ENCODE data around the gene AMN. TPM values are rescaled to one million over a fixed set of nuclear protein-coding genes. Genes with fewer than 3 reads are reported as not detected.

AMN gene
- total RNA-seq, 2 experiments from 2014 or later, result 0.35 to 5.6 TPM

GRCh38 chr14:102949801-102950451 lies 27.5 kb downstream of the AMN start:
- no TSS peak for BruUV-seq (replicated peaks)
- ChIA-PET CTCF (ENCODE audit: unreplicated experiment) (no interaction called here), POLR2A (interaction anchor here (0.6 kb wide), 1 partner anchor 257 kb away, joined by 3 read pairs; no protein-coding TSS in a partner anchor)
- Histone ChIP-seq H3K4me2 (ENCODE audit: low read length) (peak overlapping the region; percentile 4; the same call in 1 of the 2 replicates), H4K20me1 (ENCODE audit: insufficient read depth, low read length) (no peaks in the 10 kb centered on the region), H3K36me3 (ENCODE audit: insufficient read depth, low read length) (no peaks in the 10 kb centered on the region), H3K9me2 (ENCODE audit: insufficient read depth, low read length) (no peaks in the 10 kb centered on the region), H2AFZ (ENCODE audit: low read length) (no peak overlapping the region; the same call in 1 of the 2 replicates), H3K79me2 (ENCODE audit: insufficient read depth, low read depth, low read length) (no peaks in the 10 kb centered on the region), H3K9me3 (ENCODE audit: low read length) (no peaks in the 10 kb centered on the region), H3K4me1 (ENCODE audit: insufficient read depth, low read length, poor library complexity, severe bottlenecking) (peaks cover 21% of the 10 kb centered on the region), H3K27ac (ENCODE audit: low read depth, low read length, poor library complexity, severe bottlenecking) (no peak overlapping the region), H3K4me3 (ENCODE audit: low read depth, low read length, poor library complexity, severe bottlenecking) (no peak overlapping the region)
- intact Hi-C loops (cut with micrococcal nuclease; ENCODE audit: unreplicated experiment), result no loop called here
- DNase-seq (ENCODE audit: low spot score), result no peak
- TF ChIP-seq EZH2phosphoT487 (IDR thresholded peaks at IDR 0.05; ENCODE audit: borderline replicate concordance, low read depth, low read length) (no peak), CTCF (conservative IDR thresholded peaks at IDR 0.05; ENCODE audit: low read length) (no peak)

GRCh38 chr14:102951034-102951433 lies 28.6 kb downstream of the AMN start:
- DNase-seq (ENCODE audit: low spot score), result no peak
- intact Hi-C loops (cut with micrococcal nuclease; ENCODE audit: unreplicated experiment), result no loop called here
- Histone ChIP-seq H3K36me3 (ENCODE audit: insufficient read depth, low read length) (no peaks in the 10 kb centered on the region), H3K79me2 (ENCODE audit: insufficient read depth, low read depth, low read length) (no peaks in the 10 kb centered on the region), H3K4me2 (ENCODE audit: low read length) (no peak overlapping the region), H3K27ac (ENCODE audit: low read depth, low read length, poor library complexity, severe bottlenecking) (no peak overlapping the region), H3K4me3 (ENCODE audit: low read depth, low read length, poor library complexity, severe bottlenecking) (no peak overlapping the region), H3K9me3 (ENCODE audit: low read length) (no peaks in the 10 kb centered on the region), H2AFZ (ENCODE audit: low read length) (no peak overlapping the region), H4K20me1 (ENCODE audit: insufficient read depth, low read length) (no peaks in the 10 kb centered on the region), H3K9me2 (ENCODE audit: insufficient read depth, low read length) (no peaks in the 10 kb centered on the region), H3K4me1 (ENCODE audit: insufficient read depth, low read length, poor library complexity, severe bottlenecking) (peaks cover 21% of the 10 kb centered on the region)
- TF ChIP-seq CTCF (conservative IDR thresholded peaks at IDR 0.05; ENCODE audit: low read length) (no peak), EZH2phosphoT487 (IDR thresholded peaks at IDR 0.05; ENCODE audit: borderline replicate concordance, low read depth, low read length) (no peak)
- BruUV-seq (replicated peaks), result no TSS peak
- ChIA-PET CTCF (ENCODE audit: unreplicated experiment) (interaction anchor here (0.6 kb wide), 1 partner anchor 34 kb away, joined by 3 read pairs; no protein-coding TSS in a partner anchor), POLR2A (no interaction called here)

GRCh38 chr14:102951799-102952198 lies 29.3 kb downstream of the AMN start:
- H2AFZ ChIP-seq (ENCODE audit: low read length), result no peak overlapping the region
- no TSS peak for BruUV-seq (replicated peaks)
- no peaks in the 10 kb centered on the region for H3K9me3 ChIP-seq (ENCODE audit: low read length)
- DNase-seq (ENCODE audit: low spot score), result no peak
- no peak overlapping the region for H3K4me2 ChIP-seq (ENCODE audit: low read length)
- no peak overlapping the region for H3K4me3 ChIP-seq (ENCODE audit: low read depth, low read length, poor library complexity, severe bottlenecking)
- POLR2A ChIA-PET, result no interaction called here
- intact Hi-C loops (cut with micrococcal nuclease; ENCODE audit: unreplicated experiment), result no loop called here
- CTCF ChIA-PET (ENCODE audit: unreplicated experiment), result no interaction called here
- no peak overlapping the region for H3K27ac ChIP-seq (ENCODE audit: low read depth, low read length, poor library complexity, severe bottlenecking)
- H3K4me1 ChIP-seq (ENCODE audit: insufficient read depth, low read length, poor library complexity, severe bottlenecking), result peaks cover 15% of the 10 kb centered on the region
- no peaks in the 10 kb centered on the region for H4K20me1 ChIP-seq (ENCODE audit: insufficient read depth, low read length)
- TF ChIP-seq EZH2phosphoT487 (IDR thresholded peaks at IDR 0.05; ENCODE audit: borderline replicate concordance, low read depth, low read length) (no peak), CTCF (conservative IDR thresholded peaks at IDR 0.05; ENCODE audit: low read length) (no peak)
- H3K36me3 ChIP-seq (ENCODE audit: insufficient read depth, low read length), result no peaks in the 10 kb centered on the region
- H3K9me2 ChIP-seq (ENCODE audit: insufficient read depth, low read length), result no peaks in the 10 kb centered on the region
- H3K79me2 ChIP-seq (ENCODE audit: insufficient read depth, low read depth, low read length), result no peaks in the 10 kb centered on the region
